CD14-positive monocyte (primary cell): ENCODE data around the gene ENGASE. TPM values are rescaled to one million over a fixed set of nuclear protein-coding genes. Genes with fewer than 3 reads are reported as not detected.

ENCODE experiments used
- DNase-seq, 3 donors: peaks; one replicate each; pipeline ENCODE4 v3.0.0-alpha.2; 2011 to 2022
- H2AFZ ChIP-seq: 2 replicates; pipeline ENCODE4 v1.6.0; 2012; ENCODE audit warnings: mild to moderate bottlenecking, low read depth, low read length, inconsistent platforms; ENCODE audit not compliant: insufficient read depth, poor library complexity, severe bottlenecking
- H3K27ac ChIP-seq, 2 donors: 1 replicate in 1 of 2; 2 replicates in 1 of 2; pipeline ENCODE4 v1.5.1; 2012 to 2013; ENCODE audit warnings: low read length in 2 of 2, control low read depth in 1 of 2, inconsistent platforms in 1 of 2, low read depth in 1 of 2, mild to moderate bottlenecking in 1 of 2
- H3K27me3 ChIP-seq, 2 donors: one replicate each; pipeline versions ENCODE4 v1.6.0 to v1.6.1; 2011 to 2013; ENCODE audit warnings: low read length in 2 of 2; ENCODE audit not compliant: control insufficient read depth in 2 of 2, insufficient read depth in 2 of 2
- H3K36me3 ChIP-seq, 2 donors: replicated peaks in 1 of 2; 1 replicate in 1 of 2; 2 replicates in 1 of 2; pipeline versions ENCODE4 v1.5.1 to v1.6.1; 2012 to 2013; ENCODE audit warnings: low read length in 2 of 2, control low read depth in 1 of 2, inconsistent platforms in 1 of 2, mild to moderate bottlenecking in 1 of 2; ENCODE audit not compliant: insufficient read depth in 2 of 2, control insufficient read depth in 1 of 2
- H3K4me1 ChIP-seq, 2 donors: 1 replicate in 1 of 2; 2 replicates in 1 of 2; pipeline versions ENCODE4 v1.5.1 to v1.6.1; 2012 to 2013; ENCODE audit warnings: low read length in 2 of 2, control low read depth in 1 of 2, inconsistent platforms in 1 of 2, mild to moderate bottlenecking in 1 of 2, moderate library complexity in 1 of 2; ENCODE audit not compliant: insufficient read depth in 2 of 2, control insufficient read depth in 1 of 2
- H3K4me2 ChIP-seq: replicated peaks from 2 replicates; pipeline ENCODE3; 2012; ENCODE audit warnings: low read length, moderate library complexity, mild to moderate bottlenecking; ENCODE audit not compliant: poor library complexity, severe bottlenecking; ENCODE audit errors: extremely low read depth
- H3K4me3 ChIP-seq, 3 experiments: fragments of 200-600 bp in 1 of 3; sonication (generic) in 1 of 3; replicated peaks in 1 of 3; 1 replicate in 2 of 3; 2 replicates in 1 of 3; pipeline ENCODE4 v1.5.1; 2011 to 2013; ENCODE audit warnings: low read length in 3 of 3, mild to moderate bottlenecking in 3 of 3, control low read depth in 2 of 3, low read depth in 2 of 3, inconsistent platforms in 1 of 3, moderate library complexity in 1 of 3
- H3K79me2 ChIP-seq: 2 replicates; pipeline ENCODE4 v1.6.0; 2012; ENCODE audit warnings: mild to moderate bottlenecking, control low read depth, inconsistent platforms, low read length, moderate library complexity; ENCODE audit not compliant: insufficient read depth
- H3K9ac ChIP-seq: 2 replicates; pipeline ENCODE4 v1.6.0; 2017; ENCODE audit warnings: low read length, mild to moderate bottlenecking; ENCODE audit not compliant: insufficient read depth, poor library complexity, severe bottlenecking
- H3K9me3 ChIP-seq, 2 donors: replicated peaks in 1 of 2; 1 replicate in 1 of 2; 2 replicates in 1 of 2; pipeline versions ENCODE4 v1.5.1 to v1.6.1; 2012 to 2013; ENCODE audit warnings: low read length in 2 of 2, control low read depth in 1 of 2; ENCODE audit not compliant: control insufficient read depth in 1 of 2, insufficient read depth in 1 of 2
- H4K20me1 ChIP-seq: 2 replicates; pipeline ENCODE4 v1.6.0; 2012; ENCODE audit warnings: mild to moderate bottlenecking, low read length, control low read depth, moderate library complexity; ENCODE audit not compliant: insufficient read depth
- H3K27ac Mint-ChIP-seq, 7 donors: one replicate each; pipeline ENCODE4 v1.8.0; 2020; ENCODE audit warnings: mild to moderate bottlenecking in 7 of 7, mixed read lengths in 7 of 7, moderate library complexity in 6 of 7, inconsistent platforms in 2 of 7
- H3K27me3 Mint-ChIP-seq, 3 donors: one replicate each; pipeline ENCODE4 v1.8.0; 2021 to 2022; ENCODE audit warnings: low read depth in 3 of 3, mild to moderate bottlenecking in 3 of 3, mixed read lengths in 3 of 3, moderate library complexity in 3 of 3, inconsistent platforms in 1 of 3
- H3K36me3 Mint-ChIP-seq, 2 donors: one replicate each; pipeline ENCODE4 v1.8.0; 2020; ENCODE audit warnings: mixed read lengths in 2 of 2, inconsistent platforms in 1 of 2, mild to moderate bottlenecking in 1 of 2
- H3K4me1 Mint-ChIP-seq: one replicate; pipeline ENCODE4 v1.8.0; 2020; ENCODE audit warnings: mild to moderate bottlenecking, mixed read lengths
- H3K4me3 Mint-ChIP-seq, 2 donors: one replicate each; pipeline ENCODE4 v1.8.0; 2020; ENCODE audit warnings: mild to moderate bottlenecking in 2 of 2, mixed read lengths in 2 of 2, moderate library complexity in 1 of 2
- H3K9me3 Mint-ChIP-seq, 7 donors: one replicate each; pipeline ENCODE4 v1.8.0; 2020 to 2022; ENCODE audit warnings: mixed read lengths in 7 of 7, mild to moderate bottlenecking in 6 of 7, moderate library complexity in 6 of 7, inconsistent platforms in 2 of 7
- WGBS: methylation state at CpG from one replicate; pipeline ENCODE4 v1.1.5; 2013; ENCODE audit warnings: missing lambda C conversion rate; ENCODE audit not compliant: insufficient coverage; 5-methylcytosine and 5-hydroxymethylcytosine counted together
- intact Hi-C, 2 donors: fragments of 100-400 bp; cut with micrococcal nuclease; formaldehyde crosslinking; loops; one replicate each; pipeline versions ENCODE4 v1.15.0 to v1.15.1; 2023
- polyA plus RNA-seq, 3 donors: library from polyadenylated mRNA; depleted of rRNA in 1 of 3; unstranded in 2 of 3; stranded (reverse) in 1 of 3; fragments of 300-500 nt in 2 of 3; fragments of >200 nt in 1 of 3; fragmentation: Illumina TruSeq in 2 of 3; gene quantifications; 1 replicate in 2 of 3; 2 replicates in 1 of 3; pipeline ENCODE4 v1.2.3, GENCODE V29; 2012 to 2021
- TF ChIP-seq, protein P1 (sequence below): fragments of 200-600 bp; IDR thresholded peaks from one replicate; pipeline ENCODE4 v1.8.0; 2022; ENCODE audit warnings: antibody characterized with exemption, mild to moderate bottlenecking

The ENGASE gene
- polyA plus RNA-seq, 3 donors: 2.6 to 150 (median 3.0) TPM

- Mint-ChIP-seq H3K27me3 (peaks cover 24 to 49% (median 36%) of the 10 kb centered on the region in 3 donors), H3K4me1 (peaks cover 22% of the 10 kb centered on the region), H3K4me3 (peak overlapping the region in 1 of 2 donors; percentile 35), H3K36me3 (no peaks in the 10 kb centered on the region), H3K9me3 (peaks cover 0 to 7% (median 0%) of the 10 kb centered on the region in 7 donors), H3K27ac (peak overlapping the region in 2 of 7 donors; percentile 58 to 76)
- Histone ChIP-seq H3K4me3 (no peak overlapping the region), H3K4me2 (no peak overlapping the region), H3K4me1 (peaks cover 14 to 16% of the 10 kb centered on the region in 2 donors), H3K27me3 (peaks cover 0 to 10% of the 10 kb centered on the region in 2 donors), H3K36me3 (no peaks in the 10 kb centered on the region), H3K79me2 (no peaks in the 10 kb centered on the region), H3K9me3 (no peaks in the 10 kb centered on the region), H4K20me1 (no peaks in the 10 kb centered on the region), H3K9ac (no peak overlapping the region), H3K27ac (no peak overlapping the region), H2AFZ (no peak overlapping the region)
- DNase-seq: peak; percentile 21 to 87 (median 38)
- TF ChIP-seq, protein P1, sequence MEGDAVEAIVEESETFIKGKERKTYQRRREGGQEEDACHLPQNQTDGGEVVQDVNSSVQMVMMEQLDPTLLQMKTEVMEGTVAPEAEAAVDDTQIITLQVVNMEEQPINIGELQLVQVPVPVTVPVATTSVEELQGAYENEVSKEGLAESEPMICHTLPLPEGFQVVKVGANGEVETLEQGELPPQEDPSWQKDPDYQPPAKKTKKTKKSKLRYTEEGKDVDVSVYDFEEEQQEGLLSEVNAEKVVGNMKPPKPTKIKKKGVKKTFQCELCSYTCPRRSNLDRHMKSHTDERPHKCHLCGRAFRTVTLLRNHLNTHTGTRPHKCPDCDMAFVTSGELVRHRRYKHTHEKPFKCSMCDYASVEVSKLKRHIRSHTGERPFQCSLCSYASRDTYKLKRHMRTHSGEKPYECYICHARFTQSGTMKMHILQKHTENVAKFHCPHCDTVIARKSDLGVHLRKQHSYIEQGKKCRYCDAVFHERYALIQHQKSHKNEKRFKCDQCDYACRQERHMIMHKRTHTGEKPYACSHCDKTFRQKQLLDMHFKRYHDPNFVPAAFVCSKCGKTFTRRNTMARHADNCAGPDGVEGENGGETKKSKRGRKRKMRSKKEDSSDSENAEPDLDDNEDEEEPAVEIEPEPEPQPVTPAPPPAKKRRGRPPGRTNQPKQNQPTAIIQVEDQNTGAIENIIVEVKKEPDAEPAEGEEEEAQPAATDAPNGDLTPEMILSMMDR: no peak
- intact Hi-C loops: no loop called here
- 60% methylated on average over 4 of the region's 8 CpGs for WGBS
These were observed 36.0 kb upstream of the ENGASE start for GRCh38 chr17:79038545-79039135.

DNA sequence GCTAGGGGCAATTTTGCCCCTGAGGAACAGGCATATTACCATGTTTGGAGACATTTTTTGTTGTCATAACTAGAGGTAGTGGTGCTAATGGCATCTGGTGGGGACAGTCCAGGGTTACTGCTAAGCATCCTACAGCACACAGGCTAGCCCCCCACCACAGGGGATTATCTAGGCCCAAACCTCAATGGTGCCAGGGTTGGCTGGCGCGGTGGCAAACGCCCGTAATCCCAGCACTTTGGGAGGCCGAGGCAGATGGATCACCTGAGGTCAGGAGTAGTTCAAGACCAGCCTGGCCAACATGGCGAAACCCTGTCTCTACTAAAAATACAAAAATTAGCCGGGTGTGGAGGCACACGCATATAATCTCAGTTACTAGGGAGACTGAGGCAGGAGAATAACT, 35.5 kb upstream of the ENGASE start:
- DNase-seq: no peak
- WGBS: 97% methylated on average over 6 of the region's 8 CpGs
- H3K4me1 Mint-ChIP-seq: peaks cover 22% of the 10 kb centered on the region
- no peaks in the 10 kb centered on the region for H3K36me3 Mint-ChIP-seq
- H3K27me3 ChIP-seq: peaks cover 0 to 10% of the 10 kb centered on the region in 2 donors
- H4K20me1 ChIP-seq: no peaks in the 10 kb centered on the region
- H3K4me3 Mint-ChIP-seq: no peak overlapping the region
- peaks cover 21 to 46% (median 37%) of the 10 kb centered on the region in 3 donors for H3K27me3 Mint-ChIP-seq
- no peaks in the 10 kb centered on the region for H3K36me3 ChIP-seq
- no peaks in the 10 kb centered on the region for H3K79me2 ChIP-seq
- no peak overlapping the region for H3K9ac ChIP-seq
- TF ChIP-seq, protein P1: no peak
- H3K4me3 ChIP-seq: no peak overlapping the region
- intact Hi-C loops: no loop called here
- no peak overlapping the region for H3K4me2 ChIP-seq
- H3K9me3 Mint-ChIP-seq: peaks cover 0 to 7% (median 0%) of the 10 kb centered on the region in 7 donors
- H3K4me1 ChIP-seq: peaks cover 14 to 16% of the 10 kb centered on the region in 2 donors
- H3K27ac Mint-ChIP-seq: no peak overlapping the region
- no peak overlapping the region for H2AFZ ChIP-seq
- no peaks in the 10 kb centered on the region for H3K9me3 ChIP-seq
- H3K27ac ChIP-seq: no peak overlapping the region
